GM12873 (cell line): ENCODE data around the gene VDR.

Experiments
- CTCF ChIP-seq: IDR thresholded peaks from 2 replicates; pipeline ENCODE4 v1.5.1; 2012; ENCODE audit warnings: low read depth, mild to moderate bottlenecking, moderate library complexity, low read length, control low read depth; ENCODE audit not compliant: insufficient read depth; ENCODE audit errors: missing control alignments

VDR gene

GRCh38 chr12:47837190-47838171, 67.3 kb downstream of the VDR start:
- TF ChIP-seq CTCF: peak; percentile 85

GRCh38 chr12:47835831-47836155, 69.0 kb downstream of the VDR start:
- no peak for TF ChIP-seq CTCF

GRCh38 chr12:47835006-47835830, 69.6 kb downstream of the VDR start:
- no peak for TF ChIP-seq CTCF

GRCh38 chr12:47834199-47834903, 70.4 kb downstream of the VDR start:
- TF ChIP-seq CTCF: no peak

GRCh38 chr12:47833591-47834012, 71.2 kb downstream of the VDR start:
- no peak for TF ChIP-seq CTCF

- no peak for TF ChIP-seq CTCF
Measured at GRCh38 chr12:47832263-47832933, 72.4 kb downstream of the VDR start.

GRCh38 chr12:47829584-47829983, 75.2 kb downstream of the VDR start:
- no peak for TF ChIP-seq CTCF
